ENCODE data around the gene MED14.

The MED14 gene

GRCh38 chrX:40603446-40603845 lies 131.9 kb downstream of the MED14 start:
- DNase-seq (ENCODE audit: low read depth): no peak
